GM12878 (cell line): ENCODE measurements around the gene TTC38.

Experiments
- ASH2L ChIP-seq: fragments of 300-600, 200-600 bp; sonication (generic); IDR thresholded peaks from 2 replicates; pipeline ENCODE4 v1.6.1; 2017; ENCODE audit warnings: low read depth, mild to moderate bottlenecking, borderline replicate concordance
- ATF3 ChIP-seq: IDR thresholded peaks from 2 replicates; pipeline ENCODE4 v1.6.1; 2011; ENCODE audit warnings: low read depth, mild to moderate bottlenecking, low read length, moderate library complexity, borderline replicate concordance; ENCODE audit errors: extremely low read depth
- BMI1 ChIP-seq: fragments of 450-650 bp; IDR thresholded peaks from 2 replicates; pipeline ENCODE4 v1.6.1; 2016; ENCODE audit warnings: mild to moderate bottlenecking, moderate library complexity, borderline replicate concordance
- CHD4 ChIP-seq: fragments of 200-600 bp; sonication (generic); IDR thresholded peaks from 2 replicates; pipeline ENCODE4 v1.6.1; 2016; ENCODE audit warnings: mild to moderate bottlenecking
- CTCF ChIP-seq, 3 experiments: IDR thresholded peaks in 2 of 3; conservative IDR thresholded peaks in 1 of 3; 2 replicates each; pipeline ENCODE4 v1.5.1; 2011; ENCODE audit warnings: low read depth in 3 of 3, low read length in 3 of 3, mild to moderate bottlenecking in 3 of 3, control low read depth in 2 of 3, moderate library complexity in 2 of 3, inconsistent platforms in 1 of 3, mixed read lengths in 1 of 3; ENCODE audit not compliant: control insufficient read depth in 2 of 3, insufficient read depth in 1 of 3; ENCODE audit errors: extremely low read depth in 1 of 3
- EGR1 ChIP-seq, 2 experiments: IDR thresholded peaks; 1 replicate in 1 of 2; 2 replicates in 1 of 2; pipeline ENCODE4 v1.6.1; 2011 to 2012; ENCODE audit warnings: low read depth in 2 of 2, low read length in 2 of 2, borderline replicate concordance in 1 of 2, mild to moderate bottlenecking in 1 of 2, moderate library complexity in 1 of 2
- EP300 ChIP-seq, 2 experiments: fragments of 150-350 bp in 1 of 2; IDR thresholded peaks; 2 replicates each; pipeline ENCODE4 v1.6.1; 2011 to 2012; ENCODE audit warnings: low read depth in 2 of 2, low read length in 2 of 2, borderline replicate concordance in 1 of 2, improper control_type of control experiment in 1 of 2, inconsistent platforms in 1 of 2; ENCODE audit not compliant: control insufficient read depth in 1 of 2
- GABPA ChIP-seq: IDR thresholded peaks from 2 replicates; pipeline ENCODE4 v1.6.1; 2014; ENCODE audit warnings: antibody characterized with exemption, low read depth, mild to moderate bottlenecking, inconsistent platforms
- PML ChIP-seq: IDR thresholded peaks from 2 replicates; pipeline ENCODE4 v1.6.1; 2012; ENCODE audit warnings: low read length, inconsistent platforms
- POLR2A ChIP-seq: IDR thresholded peaks from 2 replicates; pipeline ENCODE4 v1.6.1; 2011; ENCODE audit warnings: low read depth, mild to moderate bottlenecking, low read length
- POLR2AphosphoS5 ChIP-seq: IDR thresholded peaks from 2 replicates; pipeline ENCODE4 v1.6.1; 2011; ENCODE audit warnings: mild to moderate bottlenecking, low read length, inconsistent platforms
- RFX5 ChIP-seq: IDR thresholded peaks from 2 replicates; pipeline ENCODE4 v1.6.1; 2011; ENCODE audit warnings: low read depth, low read length, improper control_type of control experiment
- TAF1 ChIP-seq: IDR thresholded peaks from 2 replicates; pipeline ENCODE4 v1.6.1; 2011; ENCODE audit warnings: mild to moderate bottlenecking, low read depth, low read length, borderline replicate concordance

GRCh38 chr22:46246178-46246577, 21.6 kb upstream of the TTC38 start:
- no peak for TF ChIP-seq CTCF (IDR thresholded peaks at IDR 0.05 in 2 of 3, conservative IDR thresholded peaks at IDR 0.05 in 1 of 3; ENCODE audit: control insufficient read depth in 2 of 3, extremely low read depth in 1 of 3, insufficient read depth in 1 of 3, low read depth in 3 of 3, low read length in 3 of 3)
- TF ChIP-seq PML = no peak
- no peak for TF ChIP-seq CHD4
- TF ChIP-seq BMI1 = no peak
- TF ChIP-seq RFX5 = no peak
- TF ChIP-seq EP300 (IDR thresholded peaks at IDR 0.05; ENCODE audit: borderline replicate concordance in 1 of 2, control insufficient read depth in 1 of 2, low read depth in 2 of 2, low read length in 2 of 2) = no peak
- TF ChIP-seq POLR2A = no peak
- no peak for TF ChIP-seq EGR1 (IDR thresholded peaks at IDR 0.05; ENCODE audit: borderline replicate concordance in 1 of 2, low read depth in 2 of 2, low read length in 2 of 2)
- no peak for TF ChIP-seq ASH2L
- no peak for TF ChIP-seq POLR2AphosphoS5
- TF ChIP-seq TAF1 = no peak
- no peak for TF ChIP-seq ATF3
- TF ChIP-seq GABPA = no peak
